ENCODE results near the gene MUC5B. TPM values are rescaled to one million over a fixed set of nuclear protein-coding genes. Genes with fewer than 3 reads are reported as not detected.

MUC5B gene
- total RNA-seq, 1 donor = not detected

DNA sequence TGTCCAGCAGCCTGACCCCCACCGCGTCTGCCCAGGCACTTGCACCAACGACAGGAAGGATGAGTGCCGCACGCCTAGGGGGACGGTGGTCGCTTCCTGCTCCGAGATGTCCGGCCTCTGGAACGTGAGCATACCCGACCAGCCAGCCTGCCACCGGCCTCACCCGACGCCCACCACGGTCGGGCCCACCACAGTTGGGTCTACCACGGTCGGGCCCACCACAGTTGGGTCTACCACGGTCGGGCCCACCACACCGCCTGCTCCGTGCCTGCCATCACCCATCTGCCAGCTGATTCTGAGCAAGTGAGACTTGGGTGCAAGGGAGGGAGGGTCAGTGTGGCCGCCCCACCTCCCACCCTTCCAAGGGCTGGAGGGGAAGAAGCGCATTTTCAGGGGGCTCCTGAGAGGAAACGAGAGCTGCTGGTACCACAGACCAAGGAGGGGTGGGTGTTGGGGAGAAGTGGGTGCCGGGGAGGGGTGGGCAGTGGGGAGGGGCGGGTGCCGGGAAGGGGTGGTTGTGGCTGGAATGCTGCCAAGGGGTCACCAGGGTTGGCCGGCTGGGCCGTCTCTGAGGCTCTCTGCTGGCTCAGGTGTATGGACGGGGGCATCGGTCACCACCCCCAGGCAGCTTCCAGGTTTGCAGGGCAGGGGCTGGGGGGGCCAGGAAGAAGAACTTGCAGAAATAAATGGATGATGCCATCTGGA, 27.7 kb upstream of the MUC5B start:
- no peak overlapping the region for H3K4me3 ChIP-seq (ENCODE audit: low read depth, low read length)
- TF ChIP-seq, protein P1, sequence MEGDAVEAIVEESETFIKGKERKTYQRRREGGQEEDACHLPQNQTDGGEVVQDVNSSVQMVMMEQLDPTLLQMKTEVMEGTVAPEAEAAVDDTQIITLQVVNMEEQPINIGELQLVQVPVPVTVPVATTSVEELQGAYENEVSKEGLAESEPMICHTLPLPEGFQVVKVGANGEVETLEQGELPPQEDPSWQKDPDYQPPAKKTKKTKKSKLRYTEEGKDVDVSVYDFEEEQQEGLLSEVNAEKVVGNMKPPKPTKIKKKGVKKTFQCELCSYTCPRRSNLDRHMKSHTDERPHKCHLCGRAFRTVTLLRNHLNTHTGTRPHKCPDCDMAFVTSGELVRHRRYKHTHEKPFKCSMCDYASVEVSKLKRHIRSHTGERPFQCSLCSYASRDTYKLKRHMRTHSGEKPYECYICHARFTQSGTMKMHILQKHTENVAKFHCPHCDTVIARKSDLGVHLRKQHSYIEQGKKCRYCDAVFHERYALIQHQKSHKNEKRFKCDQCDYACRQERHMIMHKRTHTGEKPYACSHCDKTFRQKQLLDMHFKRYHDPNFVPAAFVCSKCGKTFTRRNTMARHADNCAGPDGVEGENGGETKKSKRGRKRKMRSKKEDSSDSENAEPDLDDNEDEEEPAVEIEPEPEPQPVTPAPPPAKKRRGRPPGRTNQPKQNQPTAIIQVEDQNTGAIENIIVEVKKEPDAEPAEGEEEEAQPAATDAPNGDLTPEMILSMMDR (IDR thresholded peaks at IDR 0.05; ENCODE audit: insufficient read depth, low read length) = no peak
- DNase-seq (ENCODE audit: low read depth) = no peak

DNA sequence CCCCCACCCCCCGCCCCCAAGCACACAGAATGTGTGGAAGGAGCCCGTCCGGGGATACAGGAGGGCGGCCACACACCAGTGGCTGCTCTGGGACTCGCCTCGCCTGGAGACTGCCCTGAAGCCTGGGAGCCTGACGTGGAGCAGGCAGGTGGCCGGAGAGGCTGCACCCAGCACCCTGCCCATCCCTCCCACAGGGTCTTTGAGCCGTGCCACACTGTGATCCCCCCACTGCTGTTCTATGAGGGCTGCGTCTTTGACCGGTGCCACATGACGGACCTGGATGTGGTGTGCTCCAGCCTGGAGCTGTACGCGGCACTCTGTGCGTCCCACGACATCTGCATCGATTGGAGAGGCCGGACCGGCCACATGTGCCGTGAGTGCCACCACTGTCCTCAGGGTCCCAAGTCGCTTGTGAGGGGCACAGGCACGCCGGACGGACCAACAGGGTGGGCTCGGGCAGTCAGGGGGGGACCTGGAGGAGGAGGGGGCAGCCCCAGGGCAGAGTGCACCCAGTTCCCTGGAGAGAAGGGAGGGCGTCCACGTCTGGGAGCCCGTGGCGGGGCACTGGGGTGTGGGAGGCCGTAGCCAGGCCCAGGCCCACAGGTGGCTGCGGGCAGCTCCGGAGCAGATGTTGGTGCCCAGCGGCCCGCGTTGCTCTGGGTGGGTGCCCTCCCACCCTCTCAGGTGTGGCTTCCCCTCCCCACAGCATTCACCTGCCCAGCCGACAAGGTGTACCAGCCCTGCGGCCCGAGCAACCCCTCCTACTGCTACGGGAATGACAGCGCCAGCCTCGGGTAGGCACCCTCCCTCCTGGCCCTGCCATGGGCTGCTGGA, 27.0 kb upstream of the MUC5B start:
- DNase-seq (ENCODE audit: low read depth) = no peak
- TF ChIP-seq, protein P1 (IDR thresholded peaks at IDR 0.05; ENCODE audit: insufficient read depth, low read length) = no peak
- no peak overlapping the region for H3K4me3 ChIP-seq (ENCODE audit: low read depth, low read length)

DNA sequence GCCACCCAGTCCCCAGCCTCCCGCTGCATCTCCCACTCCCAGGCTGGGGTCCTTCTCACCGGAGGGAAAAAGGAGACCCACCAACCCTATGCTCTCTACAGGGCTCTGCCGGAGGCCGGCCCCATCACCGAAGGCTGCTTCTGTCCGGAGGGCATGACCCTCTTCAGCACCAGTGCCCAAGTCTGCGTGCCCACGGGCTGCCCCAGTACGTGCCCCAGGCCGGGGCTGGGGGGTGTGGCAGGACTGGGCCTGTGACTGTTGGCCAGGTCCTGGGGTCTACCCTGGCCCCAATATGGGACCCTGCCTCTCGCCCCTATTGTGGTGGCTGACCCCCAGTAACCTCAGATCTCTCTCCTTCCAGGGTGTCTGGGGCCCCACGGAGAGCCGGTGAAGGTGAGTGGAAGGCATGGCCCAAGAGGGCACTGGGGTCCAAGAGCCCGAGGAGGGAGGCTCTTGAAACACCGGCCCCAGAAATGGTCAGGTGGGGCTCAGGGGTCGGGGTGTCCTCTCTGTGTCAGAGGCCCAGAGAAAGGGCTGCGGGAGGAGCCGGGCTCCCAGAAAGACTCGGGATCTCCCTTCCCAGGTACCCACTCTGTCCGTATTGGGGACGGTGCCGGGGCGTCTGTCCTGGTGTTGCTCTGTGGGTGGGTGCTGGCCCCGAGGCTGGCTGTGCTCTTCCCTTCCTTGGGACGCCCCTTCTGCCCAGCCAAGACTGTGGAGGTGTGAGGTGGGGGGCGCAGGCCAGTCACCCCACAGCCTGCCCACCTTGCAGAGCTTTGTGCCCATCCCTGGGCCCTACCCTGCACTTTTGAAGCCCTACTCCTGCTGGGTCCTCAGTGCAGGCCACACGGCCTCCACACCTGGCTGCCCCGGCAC, 26.1 kb upstream of the MUC5B start:
- no peak overlapping the region for H3K4me3 ChIP-seq (ENCODE audit: low read depth, low read length)
- no peak for DNase-seq (ENCODE audit: low read depth)
- TF ChIP-seq, protein P1 (IDR thresholded peaks at IDR 0.05; ENCODE audit: insufficient read depth, low read length) = no peak

DNA sequence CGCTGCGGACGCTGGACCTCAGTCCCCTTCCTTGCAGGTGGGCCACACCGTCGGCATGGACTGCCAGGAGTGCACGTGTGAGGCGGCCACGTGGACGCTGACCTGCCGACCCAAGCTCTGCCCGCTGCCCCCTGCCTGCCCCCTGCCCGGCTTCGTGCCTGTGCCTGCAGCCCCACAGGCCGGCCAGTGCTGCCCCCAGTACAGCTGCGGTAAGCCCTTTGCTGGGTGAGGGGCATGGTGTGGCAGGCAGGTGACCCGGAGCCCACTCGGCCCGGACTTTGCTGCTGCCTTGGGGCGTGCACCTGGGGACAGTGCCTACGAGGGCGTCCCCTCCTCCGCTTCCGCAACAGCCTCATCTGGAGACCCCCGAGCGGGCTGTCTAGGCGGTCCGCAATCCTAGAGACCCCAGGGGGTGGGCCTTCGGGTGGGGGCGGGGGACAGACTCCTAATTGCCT, 25.4 kb upstream of the MUC5B start:
- H3K4me3 ChIP-seq (ENCODE audit: low read depth, low read length) = no peak overlapping the region
- no peak for DNase-seq (ENCODE audit: low read depth)
- TF ChIP-seq, protein P1 (IDR thresholded peaks at IDR 0.05; ENCODE audit: insufficient read depth, low read length) = no peak

GRCh38 chr11:1197886-1198560, 24.8 kb upstream of the MUC5B start:
- DNase-seq (ENCODE audit: low read depth) = no peak
- TF ChIP-seq, protein P1 (IDR thresholded peaks at IDR 0.05; ENCODE audit: insufficient read depth, low read length) = no peak
- no peak overlapping the region for H3K4me3 ChIP-seq (ENCODE audit: low read depth, low read length)

Measured in fibroblast of the aortic adventitia (primary cell).